Measurements from ENCODE around the gene RAB10.
"Not testable (repeated sequence)": the region's sequence is repeated elsewhere in the genome, so short reads cannot be mapped to it uniquely, and the experiment has no call there.

Gene RAB10

DNA sequence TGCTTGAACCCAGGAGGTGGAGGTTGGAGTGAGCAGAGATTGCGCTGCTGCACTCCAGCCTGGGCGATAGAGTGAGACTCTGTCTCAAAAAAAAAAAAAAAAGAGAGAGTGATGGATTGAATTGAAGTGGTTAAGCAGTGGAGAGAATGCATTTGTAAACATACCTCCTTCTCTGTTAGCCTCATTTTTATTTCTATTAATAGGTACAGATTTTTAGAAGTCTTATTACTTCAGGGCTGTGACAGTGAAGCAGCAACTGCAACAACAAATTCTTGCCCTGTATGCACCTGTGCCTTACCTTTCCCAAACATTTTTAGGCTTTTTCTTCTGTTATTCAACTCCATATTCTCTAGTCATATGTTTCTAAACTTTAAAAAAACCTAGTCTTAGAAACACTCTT is 55.5 kb downstream of the RAB10 start:
- no peak for DNase-seq (ENCODE audit: low spot score)

DNA sequence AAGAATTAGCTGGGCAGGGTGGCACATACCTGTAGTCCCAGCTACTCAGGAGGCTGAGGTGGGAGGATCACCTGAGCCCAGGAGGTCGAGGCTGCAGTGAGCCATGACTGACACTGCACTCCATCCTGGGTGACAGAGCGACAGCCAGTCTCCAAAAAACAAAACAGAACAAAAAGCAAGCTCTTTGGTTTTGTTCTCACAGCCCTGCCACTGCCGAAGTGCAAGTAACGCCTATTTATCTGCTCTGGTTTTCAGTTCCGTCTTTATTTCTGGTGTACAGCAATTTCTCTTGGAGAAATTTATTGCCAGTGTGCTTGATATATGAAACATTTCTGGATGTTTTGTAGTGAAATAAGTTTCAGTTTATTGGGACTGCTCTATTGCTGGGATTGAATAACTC is 61.9 kb downstream of the RAB10 start:
- DNase-seq (ENCODE audit: low spot score): no peak

GRCh38 chr2:26099933-26100332 is 66.0 kb downstream of the RAB10 start:
- no peak for DNase-seq (ENCODE audit: low spot score)

DNA sequence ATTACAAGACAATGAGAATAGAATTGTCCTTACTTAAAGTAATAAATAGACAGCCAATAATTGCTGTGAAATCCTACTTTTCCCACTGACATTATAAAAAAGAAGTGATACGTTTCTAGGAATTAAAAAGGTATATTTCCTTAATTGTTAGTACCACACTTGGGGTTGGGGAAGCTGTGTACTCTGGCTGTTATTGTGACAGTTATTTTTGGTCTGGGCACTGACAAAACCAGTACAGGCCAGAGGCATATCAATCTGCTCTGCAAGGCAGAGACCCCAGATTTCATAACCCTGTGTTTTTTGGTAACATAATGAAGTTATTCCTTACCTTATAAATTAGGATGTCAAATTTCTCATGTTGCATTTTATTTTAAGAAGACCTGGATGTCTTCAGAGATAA is 66.5 kb downstream of the RAB10 start:
- DNase-seq (ENCODE audit: low spot score): no peak

DNA sequence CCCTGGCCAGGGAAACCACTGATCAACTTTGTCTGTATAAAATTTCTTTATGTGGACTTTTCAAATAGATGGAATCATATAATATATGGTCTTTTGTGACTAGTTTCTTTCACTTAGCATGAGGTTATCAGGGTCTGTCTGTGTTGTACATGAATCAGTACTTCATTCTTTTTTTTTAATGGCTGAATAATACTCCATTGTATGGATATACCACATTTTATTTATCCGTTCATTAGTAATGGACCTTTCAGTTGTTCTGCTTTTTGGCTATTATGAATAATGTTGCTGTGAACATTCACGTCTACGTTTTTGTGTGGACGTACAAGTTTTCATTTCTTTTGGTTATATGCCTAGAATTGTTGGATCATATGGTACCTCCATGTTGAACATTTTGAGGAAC is 69.9 kb downstream of the RAB10 start:
- DNase-seq (ENCODE audit: low spot score): no peak

DNA sequence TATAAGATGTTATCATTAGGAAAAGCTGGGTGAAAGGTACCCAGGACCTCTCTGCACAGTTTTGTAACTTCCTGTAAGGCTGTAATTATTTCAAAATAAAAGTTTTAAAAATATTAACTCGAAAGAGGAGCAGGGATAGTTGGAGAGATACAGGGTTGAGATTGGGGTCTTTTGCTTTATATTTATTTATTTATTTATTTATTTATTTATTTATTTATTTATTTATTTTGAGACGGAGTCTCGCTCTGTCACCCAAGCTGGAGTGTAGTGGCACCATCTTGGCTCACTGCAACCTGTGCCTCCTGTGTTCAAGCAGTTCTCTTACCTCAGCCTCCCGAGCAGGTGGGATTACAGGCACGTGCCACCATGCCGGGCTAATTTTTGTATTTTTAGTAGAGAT is 74.8 kb downstream of the RAB10 start:
- not testable (repeated sequence) for DNase-seq (ENCODE audit: low spot score)

DNA sequence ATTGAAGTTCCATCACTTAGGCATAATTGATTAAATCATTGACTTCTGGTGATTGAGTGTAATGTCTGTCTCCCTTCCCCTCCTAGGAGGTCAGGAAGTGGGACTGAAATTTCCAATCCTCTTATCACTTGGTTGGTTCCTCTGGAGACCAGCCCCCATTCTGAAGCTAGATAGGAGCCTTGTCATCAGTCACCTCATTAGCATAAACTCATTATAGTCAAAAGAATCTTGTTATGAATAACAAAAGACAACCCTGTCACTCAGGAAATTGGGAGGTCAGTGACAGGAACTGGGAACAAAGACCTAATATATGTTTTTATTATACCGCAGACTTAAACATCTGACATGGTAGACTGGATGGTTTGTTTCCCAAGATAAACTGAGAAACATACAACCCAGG is 78.3 kb downstream of the RAB10 start:
- DNase-seq (ENCODE audit: low spot score): no peak

- no peak for DNase-seq (ENCODE audit: low spot score)
Measured at GRCh38 chr2:26114151-26114550, 80.3 kb downstream of the RAB10 start.

DNA sequence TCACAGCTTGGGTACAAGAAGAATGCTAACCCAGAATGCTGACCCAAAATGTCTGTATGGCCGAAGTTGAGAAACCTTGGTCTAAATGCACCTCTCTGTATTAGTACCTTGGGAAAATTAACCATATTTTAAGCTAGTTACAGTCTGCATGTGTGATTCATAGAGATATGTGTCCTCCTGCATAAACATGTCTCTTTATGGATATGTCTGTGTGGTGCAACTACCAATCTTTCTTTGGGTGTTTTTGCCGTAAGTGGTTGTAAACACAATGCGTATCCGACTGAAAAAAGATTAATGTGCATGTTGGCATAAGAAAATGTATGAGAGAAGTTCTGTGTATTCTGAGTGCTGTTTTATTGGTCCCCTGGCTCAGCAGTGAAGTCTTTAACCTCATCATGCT is 84.8 kb downstream of the RAB10 start:
- no peak for DNase-seq (ENCODE audit: low spot score)

- no peak for DNase-seq (ENCODE audit: low spot score)
Measured at GRCh38 chr2:26119521-26119920, 85.6 kb downstream of the RAB10 start.

- DNase-seq (ENCODE audit: low spot score): no peak
Measured at GRCh38 chr2:26122630-26123029, 88.7 kb downstream of the RAB10 start.

- no peak for DNase-seq (ENCODE audit: low spot score)
Measured at GRCh38 chr2:26123426-26123825, 89.5 kb downstream of the RAB10 start.

DNA sequence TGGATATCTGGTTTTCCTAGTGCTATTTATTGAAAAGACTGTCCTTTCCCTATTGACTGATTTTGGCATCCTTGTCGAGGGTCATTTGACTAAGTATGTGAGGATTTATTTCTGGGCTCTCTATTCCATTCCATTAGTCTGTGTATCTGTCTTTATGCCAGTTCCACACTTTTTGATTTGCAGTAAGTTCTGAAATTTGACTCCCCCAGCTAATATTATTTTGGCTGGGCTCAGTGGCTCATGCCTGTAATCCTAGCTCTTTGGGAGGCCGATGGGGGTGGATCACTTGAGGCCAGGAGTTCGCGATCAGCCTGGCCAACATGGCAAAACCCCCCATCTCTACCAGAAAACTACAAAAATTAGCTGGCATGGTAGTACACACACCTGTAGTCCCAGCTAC is 92.2 kb downstream of the RAB10 start:
- DNase-seq (ENCODE audit: low spot score): no peak

- no peak for DNase-seq (ENCODE audit: low spot score)
Measured at GRCh38 chr2:26128176-26128575, 94.3 kb downstream of the RAB10 start.

DNA sequence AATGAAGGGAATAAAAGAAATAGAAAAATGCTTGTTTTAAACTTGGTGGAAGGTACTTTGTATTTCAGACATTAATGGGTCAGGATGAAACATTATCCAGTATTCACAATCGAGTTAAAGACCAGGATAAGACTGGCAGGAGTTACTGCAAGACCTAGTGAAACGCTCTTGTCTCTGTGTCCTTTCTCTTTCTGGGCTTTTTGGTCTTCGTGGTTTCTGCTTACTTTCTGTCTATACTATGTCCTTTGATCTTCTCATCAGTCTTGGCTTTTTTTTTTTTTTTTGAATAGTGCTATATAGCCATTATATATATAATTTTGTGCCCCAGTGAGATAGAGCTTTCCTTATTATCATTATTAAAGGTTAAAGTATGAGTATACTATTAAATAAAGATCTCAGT is 96.9 kb downstream of the RAB10 start:
- no peak for DNase-seq (ENCODE audit: low spot score)

DNA sequence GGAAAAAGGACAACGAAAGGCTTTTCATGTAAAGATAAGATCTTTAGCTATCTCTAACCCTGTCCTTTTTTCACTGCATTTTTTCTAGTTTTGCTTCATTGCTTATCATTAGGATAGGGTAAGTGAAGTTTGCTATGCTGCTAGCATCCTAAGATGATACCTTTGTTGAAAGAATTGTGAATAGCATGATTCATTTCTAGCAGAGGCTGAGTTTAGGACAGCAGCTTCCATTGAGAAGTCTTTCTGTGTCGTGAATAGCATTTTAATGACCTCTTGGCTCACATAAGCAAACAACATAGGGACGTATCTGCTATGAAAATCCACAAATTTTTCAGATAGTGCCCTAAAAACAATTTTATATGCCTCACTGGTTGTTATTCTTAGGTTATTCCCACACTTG is 102.6 kb downstream of the RAB10 start:
- no peak for DNase-seq (ENCODE audit: low spot score)

- no peak for DNase-seq (ENCODE audit: low spot score)
Measured at GRCh38 chr2:26139269-26140183, 105.6 kb downstream of the RAB10 start.

DNA sequence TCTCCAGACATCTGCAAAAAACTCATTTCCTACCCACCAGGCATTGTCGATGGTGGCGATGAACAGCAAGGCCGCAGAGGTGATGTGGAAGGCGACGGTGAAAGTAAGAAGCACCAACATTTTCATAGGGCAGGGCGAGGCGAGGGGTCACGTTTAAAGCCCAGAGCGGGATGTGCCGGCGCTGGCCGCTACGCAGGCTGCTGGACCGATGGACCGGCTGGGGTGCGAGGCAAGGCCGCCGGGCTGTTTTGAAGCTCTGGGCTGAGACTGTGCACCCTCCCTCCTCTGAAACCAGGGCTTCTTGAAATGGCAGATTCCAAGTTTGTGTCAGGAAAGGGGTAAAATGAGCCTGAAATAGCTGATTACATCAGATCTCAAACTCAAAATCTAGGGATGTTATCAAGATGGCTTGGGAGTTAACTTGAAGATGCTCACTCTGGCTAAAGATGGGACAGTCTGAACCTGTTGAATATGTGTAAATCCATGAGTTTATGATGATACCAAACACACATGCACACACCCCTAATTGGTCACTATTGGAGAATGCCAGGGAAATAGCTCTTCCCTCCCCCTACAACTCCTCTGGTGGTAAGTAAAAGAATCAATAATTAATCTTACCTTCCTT is 107.4 kb downstream of the RAB10 start:
- DNase-seq (ENCODE audit: low spot score): no peak

DNA sequence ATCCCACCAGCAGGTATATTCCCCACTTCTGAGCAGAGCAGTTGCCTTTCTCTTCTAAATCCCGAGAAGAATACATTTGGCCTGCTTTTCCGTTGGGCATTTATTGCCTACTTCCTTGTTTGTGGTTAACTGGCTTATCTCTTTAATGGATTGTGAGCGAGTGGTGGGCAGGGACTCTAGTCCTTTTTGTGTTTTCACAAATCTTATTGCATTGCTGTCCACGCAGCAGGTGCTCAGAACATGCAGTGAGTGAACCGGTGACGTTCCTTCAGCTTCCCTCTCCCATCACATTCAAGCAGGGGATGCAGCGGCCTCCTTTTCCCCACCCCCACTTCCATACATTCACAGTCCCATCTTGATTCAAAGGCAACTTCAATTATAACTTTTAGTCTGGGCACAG is 110.1 kb downstream of the RAB10 start:
- peak; percentile 73 for DNase-seq (ENCODE audit: low spot score)

GRCh38 chr2:26144953-26145680 is 111.2 kb downstream of the RAB10 start:
- DNase-seq (ENCODE audit: low spot score): peak; percentile 71

DNA sequence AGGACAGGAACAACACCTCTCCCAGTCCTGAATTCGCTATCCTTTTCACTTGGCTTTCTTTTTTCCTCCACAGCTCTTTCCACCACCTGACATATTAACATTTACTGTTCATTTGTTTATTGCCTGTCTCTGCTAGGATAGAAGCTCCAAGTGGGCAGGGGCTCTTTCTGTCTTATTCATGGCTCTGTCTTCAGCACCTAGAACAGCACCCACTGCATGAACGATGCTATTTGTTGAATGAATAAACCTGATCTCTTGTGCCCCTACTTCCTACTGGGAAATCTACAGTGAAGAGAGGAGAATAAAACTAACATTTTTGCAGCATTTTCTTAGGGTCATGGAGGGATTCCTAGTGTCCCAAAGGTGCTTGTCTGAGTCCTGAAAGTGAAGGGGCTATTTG is 114.6 kb downstream of the RAB10 start:
- DNase-seq (ENCODE audit: low spot score): no peak

DNA sequence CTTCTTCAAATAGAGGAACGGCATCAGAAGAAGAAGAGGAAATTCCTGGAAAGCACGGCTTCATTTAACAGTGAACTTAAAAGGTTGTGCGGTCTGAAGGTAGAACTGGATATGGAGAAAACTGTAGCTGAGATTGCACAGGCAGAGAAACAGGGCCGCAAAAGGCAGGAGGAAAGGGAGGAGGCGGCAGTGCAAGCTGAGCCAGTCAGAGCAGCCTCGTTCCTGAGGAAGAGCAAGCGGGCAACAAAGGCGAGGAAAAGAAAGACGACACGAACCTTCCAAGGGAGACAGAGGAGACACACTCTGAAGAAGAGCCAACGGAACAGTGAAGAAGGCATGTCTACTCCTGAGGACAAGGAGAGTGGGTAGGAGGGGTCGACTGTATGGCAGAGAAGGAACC is 116.4 kb downstream of the RAB10 start:
- no peak for DNase-seq (ENCODE audit: low spot score)

GRCh38 chr2:26157580-26157979 is 123.7 kb downstream of the RAB10 start:
- DNase-seq (ENCODE audit: low spot score): no peak
